Liver (tissue), 9 donors: Measurements from ENCODE around the gene APBB3. TPM values are rescaled to one million over a fixed set of nuclear protein-coding genes. Genes with fewer than 3 reads are reported as not detected.

Experiments
- DNase-seq: peaks from one replicate; pipeline ENCODE4 v3.0.0-alpha.2; 2017; ENCODE audit warnings: low spot score
- H3K27ac ChIP-seq, 2 donors: one replicate each; pipeline ENCODE4 v1.7.0; 2013; ENCODE audit warnings: inconsistent platforms in 2 of 2, low read length in 2 of 2, control low read depth in 1 of 2, low read depth in 1 of 2, mild to moderate bottlenecking in 1 of 2
- H3K27me3 ChIP-seq, 4 donors: one replicate each; pipeline versions ENCODE4 v1.6.1 to v1.7.0; 2013; ENCODE audit warnings: low read length in 3 of 4, inconsistent platforms in 1 of 4, mild to moderate bottlenecking in 1 of 4, moderate library complexity in 1 of 4; ENCODE audit not compliant: control insufficient read depth in 4 of 4, insufficient read depth in 4 of 4
- H3K36me3 ChIP-seq, 4 donors: one replicate each; pipeline versions ENCODE4 v1.6.1 to v1.7.0; 2013; ENCODE audit warnings: low read length in 3 of 4, mild to moderate bottlenecking in 3 of 4, low read depth in 1 of 4, moderate library complexity in 1 of 4; ENCODE audit not compliant: control insufficient read depth in 4 of 4, insufficient read depth in 3 of 4
- H3K4me1 ChIP-seq, 4 donors: one replicate each; pipeline versions ENCODE4 v1.6.1 to v1.7.0; 2013; ENCODE audit warnings: low read length in 3 of 4, mild to moderate bottlenecking in 3 of 4, moderate library complexity in 1 of 4; ENCODE audit not compliant: control insufficient read depth in 4 of 4, insufficient read depth in 4 of 4
- H3K4me3 ChIP-seq, 3 donors: one replicate each; pipeline versions ENCODE4 v1.6.1 to v1.7.0; 2013; ENCODE audit warnings: low read length in 3 of 3, control low read depth in 1 of 3, low read depth in 1 of 3, mild to moderate bottlenecking in 1 of 3
- H3K9ac ChIP-seq, 2 donors: one replicate each; pipeline ENCODE4 v1.7.0; 2013; ENCODE audit warnings: low read length in 2 of 2, mild to moderate bottlenecking in 2 of 2, moderate library complexity in 2 of 2, control low read depth in 1 of 2, low read depth in 1 of 2
- H3K9me3 ChIP-seq, 4 donors: one replicate each; pipeline versions ENCODE4 v1.6.1 to v1.7.0; 2013; ENCODE audit warnings: low read length in 3 of 4; ENCODE audit not compliant: control insufficient read depth in 4 of 4
- EGR1 ChIP-seq, 2 donors: IDR thresholded peaks; 2 replicates each; pipeline ENCODE4 v1.6.1; 2016 to 2018; ENCODE audit warnings: antibody characterized with exemption in 2 of 2, low read depth in 2 of 2
- FOXA1 ChIP-seq: IDR thresholded peaks from 2 replicates; pipeline ENCODE4 v1.6.1; 2016; ENCODE audit warnings: antibody characterized with exemption
- FOXA2 ChIP-seq: IDR thresholded peaks from 2 replicates; pipeline ENCODE4 v1.6.1; 2016; ENCODE audit warnings: antibody characterized with exemption
- GABPA ChIP-seq, 2 donors: IDR thresholded peaks in 1 of 2; conservative IDR thresholded peaks in 1 of 2; 2 replicates each; pipeline ENCODE4 v1.6.1; 2016; ENCODE audit warnings: antibody characterized with exemption in 2 of 2, mild to moderate bottlenecking in 1 of 2, moderate library complexity in 1 of 2
- HNF4A ChIP-seq, 2 donors: conservative IDR thresholded peaks; 2 replicates each; pipeline ENCODE4 v1.6.1; 2016; ENCODE audit warnings: antibody characterized with exemption in 2 of 2, mild to moderate bottlenecking in 2 of 2
- HNF4G ChIP-seq: IDR thresholded peaks from 2 replicates; pipeline ENCODE4 v1.6.1; 2016; ENCODE audit warnings: antibody characterized with exemption
- JUND ChIP-seq, 2 donors: IDR thresholded peaks; 2 replicates each; pipeline ENCODE4 v1.6.1; 2016; ENCODE audit warnings: antibody characterized with exemption in 2 of 2
- NR2F2 ChIP-seq: IDR thresholded peaks from 2 replicates; pipeline ENCODE4 v1.6.1; 2016; ENCODE audit warnings: antibody characterized with exemption
- RAD21 ChIP-seq, 2 donors: IDR thresholded peaks; 2 replicates each; pipeline ENCODE4 v1.6.1; 2016; ENCODE audit warnings: antibody characterized with exemption in 2 of 2, mild to moderate bottlenecking in 2 of 2
- RXRA ChIP-seq, 2 donors: IDR thresholded peaks; 2 replicates each; pipeline ENCODE4 v1.6.1; 2017 to 2018; ENCODE audit warnings: antibody characterized with exemption in 2 of 2, mild to moderate bottlenecking in 1 of 2
- SP1 ChIP-seq: IDR thresholded peaks from 2 replicates; pipeline ENCODE4 v1.6.1; 2018; ENCODE audit warnings: antibody characterized with exemption, mild to moderate bottlenecking
- TAF1 ChIP-seq: conservative IDR thresholded peaks from 2 replicates; pipeline ENCODE4 v1.6.1; 2016; ENCODE audit warnings: antibody characterized with exemption, mild to moderate bottlenecking
- YY1 ChIP-seq: IDR thresholded peaks from 2 replicates; pipeline ENCODE4 v1.6.1; 2016; ENCODE audit warnings: antibody characterized with exemption, mild to moderate bottlenecking
- WGBS: extraction: QIAGEN DNeasy Blood & Tissue Kit; methylation state at CpG from one replicate; pipeline ENCODE4 v1.1.7; 2013; 5-methylcytosine and 5-hydroxymethylcytosine counted together
- polyA plus RNA-seq, 2 donors: library from polyadenylated mRNA; stranded (reverse) in 1 of 2; unstranded in 1 of 2; fragments of 200-250 nt in 1 of 2; fragments of >200 nt in 1 of 2; fragmentation: Nextera tagmentation in 1 of 2; extraction: Ambion mirVana in 1 of 2; gene quantifications; one replicate each; pipeline versions ENCODE4 v1.2.1 to v1.2.3, GENCODE V29; 2013 to 2015
- total RNA-seq, 2 donors: library from RNA; depleted of rRNA; stranded (reverse); fragments of >200 nt; gene quantifications; one replicate each; pipeline ENCODE4 v1.2.3, GENCODE V29; 2014
- TF ChIP-seq, protein P1 (sequence below): fragments of 150-350 bp; IDR thresholded peaks from 2 replicates; pipeline ENCODE4 v1.5.1; 2017; ENCODE audit warnings: improper control_type of control experiment, low read depth, low read length; ENCODE audit not compliant: missing input control
- TF ChIP-seq, protein P2 (sequence below): IDR thresholded peaks from 2 replicates; pipeline ENCODE4 v1.6.1; 2016; ENCODE audit warnings: antibody characterized with exemption
- TF ChIP-seq, protein P3 (sequence below): IDR thresholded peaks from 2 replicates; pipeline ENCODE4 v1.6.1; 2016; ENCODE audit warnings: antibody characterized with exemption, mild to moderate bottlenecking
- TF ChIP-seq, protein P4 (sequence below): IDR thresholded peaks from 2 replicates; pipeline ENCODE4 v1.6.1; 2016; ENCODE audit warnings: antibody characterized with exemption
- TF ChIP-seq, protein P5 (sequence below): IDR thresholded peaks from 2 replicates; pipeline ENCODE4 v1.6.1; 2016; ENCODE audit warnings: antibody characterized with exemption
- donor health status: healthy.
- donor health status: healthy.
- donor health status: healthy.
- donor health status: healthy.
- donor health status: healthy.

Gene APBB3
- total and polyA plus RNA-seq, 4 donors: 4.6 to 40.5 (median 19.6) TPM

DNA sequence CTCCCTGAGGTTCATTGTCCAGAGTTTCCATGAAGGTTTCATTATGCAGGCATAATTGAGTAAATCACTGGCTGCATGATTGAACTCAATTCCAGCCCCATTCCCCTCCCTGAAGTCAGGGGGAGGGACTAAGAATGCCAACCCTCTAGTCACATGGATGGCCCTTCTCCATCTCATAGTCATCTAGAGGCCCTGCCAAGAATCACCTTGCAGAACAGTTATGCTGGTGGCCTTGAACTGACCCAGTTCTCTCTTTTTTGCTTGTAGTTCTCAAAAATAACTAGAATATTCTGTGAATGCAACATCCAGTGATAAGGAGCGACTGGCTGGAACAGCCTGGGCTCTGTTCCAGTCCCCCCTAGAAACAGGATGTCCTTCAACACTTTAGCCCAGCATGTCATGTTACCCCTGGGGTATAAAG, 31.9 kb upstream of the APBB3 start:
- peak overlapping the region; percentile 80 to 96 for H3K27ac ChIP-seq
- TF ChIP-seq HNF4G (no peak), YY1 (peak; percentile 92), GABPA (IDR thresholded peaks at IDR 0.05 in 1 of 2, conservative IDR thresholded peaks at IDR 0.05 in 1 of 2) (no peak), TAF1 (peak; percentile 74), SP1 (peak; percentile 81), HNF4A (conservative IDR thresholded peaks at IDR 0.05) (peak; percentile 48 to 62), RXRA (IDR thresholded peaks at IDR 0.05) (peak; percentile 87 to 95), RAD21 (IDR thresholded peaks at IDR 0.05) (peak in 1 of 2 donors; percentile 34), FOXA1 (no peak), FOXA2 (peak; percentile 7), JUND (IDR thresholded peaks at IDR 0.05) (peak; percentile 62 to 73), NR2F2 (peak; percentile 20), EGR1 (IDR thresholded peaks at IDR 0.05; ENCODE audit: low read depth in 2 of 2) (no peak)
- TF ChIP-seq, protein P1, sequence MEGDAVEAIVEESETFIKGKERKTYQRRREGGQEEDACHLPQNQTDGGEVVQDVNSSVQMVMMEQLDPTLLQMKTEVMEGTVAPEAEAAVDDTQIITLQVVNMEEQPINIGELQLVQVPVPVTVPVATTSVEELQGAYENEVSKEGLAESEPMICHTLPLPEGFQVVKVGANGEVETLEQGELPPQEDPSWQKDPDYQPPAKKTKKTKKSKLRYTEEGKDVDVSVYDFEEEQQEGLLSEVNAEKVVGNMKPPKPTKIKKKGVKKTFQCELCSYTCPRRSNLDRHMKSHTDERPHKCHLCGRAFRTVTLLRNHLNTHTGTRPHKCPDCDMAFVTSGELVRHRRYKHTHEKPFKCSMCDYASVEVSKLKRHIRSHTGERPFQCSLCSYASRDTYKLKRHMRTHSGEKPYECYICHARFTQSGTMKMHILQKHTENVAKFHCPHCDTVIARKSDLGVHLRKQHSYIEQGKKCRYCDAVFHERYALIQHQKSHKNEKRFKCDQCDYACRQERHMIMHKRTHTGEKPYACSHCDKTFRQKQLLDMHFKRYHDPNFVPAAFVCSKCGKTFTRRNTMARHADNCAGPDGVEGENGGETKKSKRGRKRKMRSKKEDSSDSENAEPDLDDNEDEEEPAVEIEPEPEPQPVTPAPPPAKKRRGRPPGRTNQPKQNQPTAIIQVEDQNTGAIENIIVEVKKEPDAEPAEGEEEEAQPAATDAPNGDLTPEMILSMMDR: no peak
- TF ChIP-seq, protein P2, sequence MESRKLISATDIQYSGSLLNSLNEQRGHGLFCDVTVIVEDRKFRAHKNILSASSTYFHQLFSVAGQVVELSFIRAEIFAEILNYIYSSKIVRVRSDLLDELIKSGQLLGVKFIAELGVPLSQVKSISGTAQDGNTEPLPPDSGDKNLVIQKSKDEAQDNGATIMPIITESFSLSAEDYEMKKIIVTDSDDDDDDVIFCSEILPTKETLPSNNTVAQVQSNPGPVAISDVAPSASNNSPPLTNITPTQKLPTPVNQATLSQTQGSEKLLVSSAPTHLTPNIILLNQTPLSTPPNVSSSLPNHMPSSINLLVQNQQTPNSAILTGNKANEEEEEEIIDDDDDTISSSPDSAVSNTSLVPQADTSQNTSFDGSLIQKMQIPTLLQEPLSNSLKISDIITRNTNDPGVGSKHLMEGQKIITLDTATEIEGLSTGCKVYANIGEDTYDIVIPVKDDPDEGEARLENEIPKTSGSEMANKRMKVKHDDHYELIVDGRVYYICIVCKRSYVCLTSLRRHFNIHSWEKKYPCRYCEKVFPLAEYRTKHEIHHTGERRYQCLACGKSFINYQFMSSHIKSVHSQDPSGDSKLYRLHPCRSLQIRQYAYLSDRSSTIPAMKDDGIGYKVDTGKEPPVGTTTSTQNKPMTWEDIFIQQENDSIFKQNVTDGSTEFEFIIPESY: peak; percentile 78
- TF ChIP-seq, protein P3, sequence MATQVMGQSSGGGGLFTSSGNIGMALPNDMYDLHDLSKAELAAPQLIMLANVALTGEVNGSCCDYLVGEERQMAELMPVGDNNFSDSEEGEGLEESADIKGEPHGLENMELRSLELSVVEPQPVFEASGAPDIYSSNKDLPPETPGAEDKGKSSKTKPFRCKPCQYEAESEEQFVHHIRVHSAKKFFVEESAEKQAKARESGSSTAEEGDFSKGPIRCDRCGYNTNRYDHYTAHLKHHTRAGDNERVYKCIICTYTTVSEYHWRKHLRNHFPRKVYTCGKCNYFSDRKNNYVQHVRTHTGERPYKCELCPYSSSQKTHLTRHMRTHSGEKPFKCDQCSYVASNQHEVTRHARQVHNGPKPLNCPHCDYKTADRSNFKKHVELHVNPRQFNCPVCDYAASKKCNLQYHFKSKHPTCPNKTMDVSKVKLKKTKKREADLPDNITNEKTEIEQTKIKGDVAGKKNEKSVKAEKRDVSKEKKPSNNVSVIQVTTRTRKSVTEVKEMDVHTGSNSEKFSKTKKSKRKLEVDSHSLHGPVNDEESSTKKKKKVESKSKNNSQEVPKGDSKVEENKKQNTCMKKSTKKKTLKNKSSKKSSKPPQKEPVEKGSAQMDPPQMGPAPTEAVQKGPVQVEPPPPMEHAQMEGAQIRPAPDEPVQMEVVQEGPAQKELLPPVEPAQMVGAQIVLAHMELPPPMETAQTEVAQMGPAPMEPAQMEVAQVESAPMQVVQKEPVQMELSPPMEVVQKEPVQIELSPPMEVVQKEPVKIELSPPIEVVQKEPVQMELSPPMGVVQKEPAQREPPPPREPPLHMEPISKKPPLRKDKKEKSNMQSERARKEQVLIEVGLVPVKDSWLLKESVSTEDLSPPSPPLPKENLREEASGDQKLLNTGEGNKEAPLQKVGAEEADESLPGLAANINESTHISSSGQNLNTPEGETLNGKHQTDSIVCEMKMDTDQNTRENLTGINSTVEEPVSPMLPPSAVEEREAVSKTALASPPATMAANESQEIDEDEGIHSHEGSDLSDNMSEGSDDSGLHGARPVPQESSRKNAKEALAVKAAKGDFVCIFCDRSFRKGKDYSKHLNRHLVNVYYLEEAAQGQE: peak; percentile 76
- TF ChIP-seq, protein P4, sequence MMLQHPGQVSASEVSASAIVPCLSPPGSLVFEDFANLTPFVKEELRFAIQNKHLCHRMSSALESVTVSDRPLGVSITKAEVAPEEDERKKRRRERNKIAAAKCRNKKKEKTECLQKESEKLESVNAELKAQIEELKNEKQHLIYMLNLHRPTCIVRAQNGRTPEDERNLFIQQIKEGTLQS: peak; percentile 35
- TF ChIP-seq, protein P5, sequence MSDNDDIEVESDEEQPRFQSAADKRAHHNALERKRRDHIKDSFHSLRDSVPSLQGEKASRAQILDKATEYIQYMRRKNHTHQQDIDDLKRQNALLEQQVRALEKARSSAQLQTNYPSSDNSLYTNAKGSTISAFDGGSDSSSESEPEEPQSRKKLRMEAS: peak; percentile 75
- no peaks in the 10 kb centered on the region for H3K36me3 ChIP-seq
- H3K27me3 ChIP-seq: no peaks in the 10 kb centered on the region
- peak overlapping the region; percentile 1 to 46 (median 7) for H3K4me3 ChIP-seq
- H3K9me3 ChIP-seq: no peaks in the 10 kb centered on the region
- 17% methylated on average over 1 of the region's 1 CpG for WGBS
- peak overlapping the region; percentile 33 to 35 for H3K9ac ChIP-seq
- H3K4me1 ChIP-seq: peaks cover 18 to 32% (median 25%) of the 10 kb centered on the region in 4 donors
- DNase-seq: no peak
